Heart left ventricle (tissue), 13 donors: Measurements from ENCODE around the gene MIER3.

Experiments
- CTCF ChIP-seq, 12 donors: fragments of 200-600 bp; sonication (generic) in 4 of 12; IDR thresholded peaks; one replicate each; pipeline versions ENCODE4 v1.5.0 to v1.8.0; 2018 to 2022; ENCODE audit warnings: antibody characterized with exemption in 12 of 12, mild to moderate bottlenecking in 5 of 12
- POLR2A ChIP-seq, 2 donors: fragments of 450-650 bp; IDR thresholded peaks; one replicate each; pipeline ENCODE4 v1.6.1; 2017; ENCODE audit warnings: antibody characterized with exemption in 2 of 2, mild to moderate bottlenecking in 2 of 2, moderate library complexity in 2 of 2
- donor health status: ischemic (EF 13 %, LVEDD 7.1; RV severe dilation, severe dysfunction).
- donor health status: DM: no; HTN: yes; CAD: no.
- donor health status: DM: no; HTN: no; CAD: no.
- donor health status: ischemic (EF 25% LVEDD 6.9; RV normal size, moderate dysfunction).
- donor health status: ischemic (EF 25% LVEDD 5.7; RV mildly dilated, moderate dysfunction).
- donor health status: ischemic (EF 35%, LVEDD 5.7; RV mildly dilated, moderate dysfunction).
- donor health status: nonischemic (EF 11% LVEDD 7.7; RV severe dilation, severe dysfunction).
- donor health status: DM: yes; HTN: yes; CAD: no.
- donor health status: PGD.
- donor health status: ischemic (EF 29% LVEDD 5.4; RV normal size, mild dysfunction).
- donor health status: nonischemic (EF 23%, LVEDD 6.1; RV moderate dilation, normal function).

- TF ChIP-seq CTCF (IDR thresholded peaks at IDR 0.05) = no peak
- TF ChIP-seq POLR2A (IDR thresholded peaks at IDR 0.05) = no peak
Measured at GRCh38 chr5:56993241-56993640, 41.3 kb upstream of the MIER3 start.
